HFF-Myc (cell line): Measurements from ENCODE around the gene KYAT1.

Source experiments
- DNase-seq: peaks from one replicate; pipeline ENCODE4 v3.0.0-alpha.2; 2011; ENCODE audit warnings: low read depth; ENCODE audit errors: extremely low read depth
- H3K4me3 ChIP-seq: replicated peaks from 2 replicates; pipeline ENCODE4 v1.5.1; 2011; ENCODE audit warnings: low read depth, mild to moderate bottlenecking, control low read depth, low read length
- TF ChIP-seq, protein P1 (sequence below): IDR thresholded peaks from 2 replicates; pipeline ENCODE4 v1.5.1; 2012; ENCODE audit warnings: mild to moderate bottlenecking, low read depth, low read length, control low read depth; ENCODE audit errors: missing control alignments

Gene KYAT1

DNA sequence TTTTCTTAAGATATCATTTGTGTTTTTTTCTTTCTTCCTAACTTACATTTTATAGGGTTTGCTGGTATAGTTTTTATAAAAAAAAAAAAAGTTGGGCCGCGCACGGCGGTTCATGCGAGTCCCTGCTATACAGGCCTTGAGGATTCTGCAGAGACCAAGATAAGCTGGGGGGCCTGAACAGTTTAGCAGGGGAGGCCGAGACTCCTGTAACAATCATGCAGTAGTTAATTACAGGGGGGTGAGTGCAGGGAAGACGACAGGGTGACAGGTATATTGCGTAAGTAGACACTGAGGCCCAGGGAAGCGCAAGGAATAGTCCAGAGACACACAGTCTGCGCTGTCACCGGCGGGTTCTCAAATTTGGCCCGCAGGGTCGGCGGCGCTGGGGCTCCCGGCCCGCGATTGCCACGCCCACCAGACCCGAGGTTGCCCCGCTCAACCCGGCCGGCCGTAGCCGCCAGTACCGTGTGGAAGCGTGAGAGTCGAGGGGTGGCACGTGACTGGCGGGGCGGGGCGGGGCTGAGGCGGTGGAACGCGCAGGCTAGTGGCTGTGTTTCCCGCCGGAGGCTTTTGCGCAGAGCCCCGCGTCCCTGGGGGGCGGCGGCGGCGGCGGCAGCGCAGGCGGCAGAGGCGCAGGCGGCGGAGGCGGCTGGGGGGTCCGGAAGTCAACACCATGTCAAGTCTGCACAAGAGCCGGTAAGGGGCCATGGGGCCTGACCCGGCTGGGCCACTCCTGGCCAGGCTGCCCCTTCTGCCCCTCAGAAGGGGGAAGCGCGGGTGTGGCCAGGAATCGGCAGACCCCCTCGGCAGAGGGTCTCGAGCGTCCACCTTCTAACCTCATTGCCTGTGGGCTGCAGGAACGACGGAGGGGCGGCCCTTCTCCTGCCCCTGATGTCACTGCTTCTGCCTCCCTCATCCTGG is 94.8 kb downstream of the KYAT1 start, which contains the start of gene TBC1D13:
TBC1D13 (plus strand) TSS at position 573 of the 921 bp plus-strand sequence; CDS start at position 674, 101 bp downstream.
- peak; percentile 21 for DNase-seq
- peak within 1 kb of the TSS; percentile 59 for H3K4me3 ChIP-seq
- TF ChIP-seq, protein P1, sequence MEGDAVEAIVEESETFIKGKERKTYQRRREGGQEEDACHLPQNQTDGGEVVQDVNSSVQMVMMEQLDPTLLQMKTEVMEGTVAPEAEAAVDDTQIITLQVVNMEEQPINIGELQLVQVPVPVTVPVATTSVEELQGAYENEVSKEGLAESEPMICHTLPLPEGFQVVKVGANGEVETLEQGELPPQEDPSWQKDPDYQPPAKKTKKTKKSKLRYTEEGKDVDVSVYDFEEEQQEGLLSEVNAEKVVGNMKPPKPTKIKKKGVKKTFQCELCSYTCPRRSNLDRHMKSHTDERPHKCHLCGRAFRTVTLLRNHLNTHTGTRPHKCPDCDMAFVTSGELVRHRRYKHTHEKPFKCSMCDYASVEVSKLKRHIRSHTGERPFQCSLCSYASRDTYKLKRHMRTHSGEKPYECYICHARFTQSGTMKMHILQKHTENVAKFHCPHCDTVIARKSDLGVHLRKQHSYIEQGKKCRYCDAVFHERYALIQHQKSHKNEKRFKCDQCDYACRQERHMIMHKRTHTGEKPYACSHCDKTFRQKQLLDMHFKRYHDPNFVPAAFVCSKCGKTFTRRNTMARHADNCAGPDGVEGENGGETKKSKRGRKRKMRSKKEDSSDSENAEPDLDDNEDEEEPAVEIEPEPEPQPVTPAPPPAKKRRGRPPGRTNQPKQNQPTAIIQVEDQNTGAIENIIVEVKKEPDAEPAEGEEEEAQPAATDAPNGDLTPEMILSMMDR, result no peak

DNA sequence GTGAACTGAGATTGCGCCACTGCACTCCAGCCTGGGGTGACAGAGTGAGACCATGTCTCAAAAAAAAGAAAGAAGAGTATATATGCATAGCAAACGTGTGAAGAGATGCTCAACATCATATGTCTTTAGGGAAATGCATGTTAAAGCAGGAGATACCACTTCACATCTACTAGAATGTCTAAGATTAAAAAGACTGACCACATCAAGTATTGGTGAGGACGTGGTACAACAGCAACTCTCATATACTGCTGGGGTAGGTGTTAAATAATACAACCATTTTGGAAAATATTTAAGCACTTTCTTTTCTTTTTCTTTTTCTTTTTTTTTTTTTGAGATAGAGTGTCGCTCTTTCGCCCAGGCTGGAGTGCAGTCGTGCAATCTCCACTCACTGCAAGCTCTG is 96.3 kb downstream of the KYAT1 start:
- TF ChIP-seq, protein P1, result no peak
- no peak overlapping the region for H3K4me3 ChIP-seq
- DNase-seq, result no peak
